ENCODE measurements around the gene SPN. TPM values are rescaled to one million over a fixed set of nuclear protein-coding genes. Genes with fewer than 3 reads are reported as not detected.

SPN gene
- total RNA-seq, 2 donors from 2014 or later, result 1.6 to 2.0 TPM

DNA sequence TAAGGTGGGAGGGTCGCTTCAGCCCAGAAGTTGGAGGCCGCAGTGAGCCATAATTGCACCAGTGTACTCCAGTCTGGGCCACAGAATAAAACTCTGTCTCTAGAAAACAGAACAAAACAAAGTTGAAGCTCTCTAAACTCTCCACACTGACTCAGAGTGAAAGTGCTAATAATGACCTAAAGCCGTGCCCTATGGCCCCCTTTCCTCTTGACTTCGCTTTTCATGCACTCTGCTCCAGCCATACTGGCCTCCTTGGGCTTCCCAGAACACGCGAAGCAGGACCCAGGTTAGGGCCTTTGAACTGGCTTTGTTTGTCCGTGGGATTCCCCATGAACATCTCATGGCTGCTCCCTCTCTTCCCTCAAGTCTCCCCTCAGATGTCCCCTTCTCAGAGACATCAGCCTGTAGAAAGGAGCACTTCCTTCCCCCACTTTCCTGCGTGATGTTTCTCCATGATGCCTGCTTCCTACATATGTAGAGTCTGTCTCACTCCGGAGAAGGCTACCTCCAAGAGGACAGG, 18.6 kb upstream of the SPN start:
- no peaks in the 10 kb centered on the region for H3K36me3 ChIP-seq
- H3K27me3 ChIP-seq (replicated peaks; ENCODE audit: insufficient read depth), result peaks cover 2% of the 10 kb centered on the region
- no peak overlapping the region for H3K4me3 ChIP-seq
- intact Hi-C loops (cut with DNase I), result no loop called here
- no peak overlapping the region for H3K27ac ChIP-seq
- DNase-seq (ENCODE audit: low spot score), result no peak
- no peak for TF ChIP-seq POLR2A (IDR thresholded peaks at IDR 0.05)
- no peak for TF ChIP-seq CTCF (IDR thresholded peaks at IDR 0.05)
- no peak for TF ChIP-seq POLR2AphosphoS5 (IDR thresholded peaks at IDR 0.05)
- no peaks in the 10 kb centered on the region for H3K9me3 ChIP-seq
- no peaks in the 10 kb centered on the region for H3K4me1 ChIP-seq (replicated peaks)
- 88% methylated on average over 9 of the region's 9 CpGs for WGBS

DNA sequence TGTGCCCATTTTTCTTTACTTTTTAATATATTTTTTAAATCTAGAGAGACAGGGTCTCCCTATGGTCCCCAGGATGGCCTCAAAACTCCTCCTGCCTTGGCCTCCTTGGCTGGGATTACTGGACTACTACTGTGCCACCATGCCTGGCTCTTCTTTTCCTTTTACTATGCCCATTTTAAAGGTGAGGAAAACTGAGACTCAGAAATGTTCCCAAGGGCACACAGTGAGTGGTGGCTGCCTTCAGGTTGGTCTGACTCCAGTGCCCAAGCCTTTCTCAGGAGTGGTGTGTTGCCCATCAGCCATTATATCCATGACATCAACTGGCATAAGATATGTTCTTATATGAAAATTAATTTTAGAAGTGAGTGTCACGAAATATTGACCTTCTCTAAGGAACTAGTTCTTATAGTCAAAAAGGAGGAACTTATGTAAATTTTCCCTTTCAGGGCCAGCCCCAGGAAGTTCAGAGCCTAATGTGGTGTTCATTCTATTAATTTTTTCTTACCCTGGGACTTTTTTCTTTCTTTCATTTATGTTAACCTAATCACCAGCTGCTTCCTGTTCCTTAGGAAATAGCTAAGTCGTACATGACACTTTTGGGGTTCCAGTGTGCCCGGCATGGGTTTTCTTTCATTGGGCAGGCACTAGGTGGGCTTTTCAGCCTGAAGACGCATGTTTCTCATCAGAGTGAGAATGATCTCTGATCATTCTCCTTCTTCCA, 17.9 kb upstream of the SPN start:
- 88% methylated on average over 4 of the region's 4 CpGs for WGBS
- no peak for DNase-seq (ENCODE audit: low spot score)
- H3K36me3 ChIP-seq, result no peaks in the 10 kb centered on the region
- H3K4me3 ChIP-seq, result no peak overlapping the region
- TF ChIP-seq POLR2AphosphoS5 (IDR thresholded peaks at IDR 0.05) (no peak), POLR2A (IDR thresholded peaks at IDR 0.05) (no peak), CTCF (IDR thresholded peaks at IDR 0.05) (no peak)
- H3K27me3 ChIP-seq (replicated peaks; ENCODE audit: insufficient read depth), result peaks cover 2% of the 10 kb centered on the region
- H3K27ac ChIP-seq, result no peak overlapping the region
- no peaks in the 10 kb centered on the region for H3K9me3 ChIP-seq
- H3K4me1 ChIP-seq (replicated peaks), result no peaks in the 10 kb centered on the region
- intact Hi-C loops (cut with DNase I), result no loop called here

GRCh38 chr16:29645694-29646187, 17.3 kb upstream of the SPN start:
- no peaks in the 10 kb centered on the region for H3K27me3 ChIP-seq (replicated peaks; ENCODE audit: insufficient read depth)
- 73% methylated on average over 4 of the region's 4 CpGs for WGBS
- no peak overlapping the region for H3K27ac ChIP-seq
- intact Hi-C loops (cut with DNase I), result no loop called here
- H3K4me1 ChIP-seq (replicated peaks), result no peaks in the 10 kb centered on the region
- no peak for DNase-seq (ENCODE audit: low spot score)
- TF ChIP-seq POLR2A (IDR thresholded peaks at IDR 0.05) (no peak), CTCF (IDR thresholded peaks at IDR 0.05) (no peak), POLR2AphosphoS5 (IDR thresholded peaks at IDR 0.05) (no peak)
- no peak overlapping the region for H3K4me3 ChIP-seq
- H3K9me3 ChIP-seq, result no peaks in the 10 kb centered on the region
- H3K36me3 ChIP-seq, result no peaks in the 10 kb centered on the region

GRCh38 chr16:29646947-29647346, 16.1 kb upstream of the SPN start:
- DNase-seq (ENCODE audit: low spot score), result no peak
- H3K4me3 ChIP-seq, result no peak overlapping the region
- no peaks in the 10 kb centered on the region for H3K4me1 ChIP-seq (replicated peaks)
- no peak overlapping the region for H3K27ac ChIP-seq
- H3K27me3 ChIP-seq (replicated peaks; ENCODE audit: insufficient read depth), result no peaks in the 10 kb centered on the region
- H3K36me3 ChIP-seq, result no peaks in the 10 kb centered on the region
- TF ChIP-seq CTCF (IDR thresholded peaks at IDR 0.05) (no peak), POLR2A (IDR thresholded peaks at IDR 0.05) (no peak), POLR2AphosphoS5 (IDR thresholded peaks at IDR 0.05) (no peak)
- WGBS, result 88% methylated on average over 3 of the region's 3 CpGs
- intact Hi-C loops (cut with DNase I), result no loop called here
- H3K9me3 ChIP-seq, result no peaks in the 10 kb centered on the region
